ENCODE results near the gene KLHL40.

KLHL40 gene

GRCh38 chr3:42688016-42688415, 2.7 kb downstream of the KLHL40 start:
- no peak overlapping the region for H3K27ac ChIP-seq
- TF ChIP-seq CTCF (conservative IDR thresholded peaks at IDR 0.05) (no peak), ZFX (IDR thresholded peaks at IDR 0.05) (no peak)

- TF ChIP-seq ZFX (IDR thresholded peaks at IDR 0.05) (no peak), CTCF (conservative IDR thresholded peaks at IDR 0.05) (no peak)
- no peak overlapping the region for H3K27ac ChIP-seq
Observed at GRCh38 chr3:42688487-42689420, 3.4 kb downstream of the KLHL40 start.

- TF ChIP-seq CTCF (conservative IDR thresholded peaks at IDR 0.05) = no peak
- no peak for TF ChIP-seq ZFX (IDR thresholded peaks at IDR 0.05)
- no peak overlapping the region for H3K27ac ChIP-seq
Observed at GRCh38 chr3:42689421-42690014, 4.2 kb downstream of the KLHL40 start.

- H3K27ac ChIP-seq = no peak overlapping the region
- no peak for TF ChIP-seq ZFX (IDR thresholded peaks at IDR 0.05)
- TF ChIP-seq CTCF (conservative IDR thresholded peaks at IDR 0.05) = no peak
Observed at GRCh38 chr3:42690191-42690590, 4.9 kb downstream of the KLHL40 start.

GRCh38 chr3:42690766-42691680, 5.7 kb downstream of the KLHL40 start:
- no peak for TF ChIP-seq CTCF (conservative IDR thresholded peaks at IDR 0.05)
- TF ChIP-seq ZFX (IDR thresholded peaks at IDR 0.05) = no peak

GRCh38 chr3:42691816-42692666, 6.7 kb downstream of the KLHL40 start:
- H3K27ac ChIP-seq = no peak overlapping the region
- no peak for TF ChIP-seq CTCF (conservative IDR thresholded peaks at IDR 0.05)
- TF ChIP-seq ZFX (IDR thresholded peaks at IDR 0.05) = no peak

More at GRCh38 chr3:42690766-42691680, 5.7 kb downstream of the KLHL40 start:
- H3K27ac ChIP-seq = no peak overlapping the region

Measured in C4-2B (cell line).